HG02884 (cell line): ENCODE data around the gene FKTN.

Experiments
- ATAC-seq: cut with Tn5 transposase; IDR thresholded peaks from one replicate; pipeline ENCODE4 v1.9.1; 2021; ENCODE audit warnings: mild to moderate bottlenecking, moderate library complexity; ENCODE audit not compliant: unreplicated experiment

The FKTN gene

GRCh38 chr9:105632807-105633206, 74.9 kb downstream of the FKTN start:
- no peak for ATAC-seq

GRCh38 chr9:105633411-105633810, 75.5 kb downstream of the FKTN start:
- no peak for ATAC-seq

- ATAC-seq = no peak
Observed at GRCh38 chr9:105636331-105636730, 78.4 kb downstream of the FKTN start.

GRCh38 chr9:105637787-105638395, 80.0 kb downstream of the FKTN start:
- no peak for ATAC-seq

GRCh38 chr9:105639936-105640335, 82.0 kb downstream of the FKTN start:
- no peak for ATAC-seq

- ATAC-seq = no peak
Observed at GRCh38 chr9:105643795-105644194, 85.9 kb downstream of the FKTN start.

GRCh38 chr9:105646879-105647594, 89.1 kb downstream of the FKTN start:
- no peak for ATAC-seq

GRCh38 chr9:105647595-105648349, 89.8 kb downstream of the FKTN start:
- no peak for ATAC-seq

GRCh38 chr9:105651806-105652205, 93.9 kb downstream of the FKTN start:
- ATAC-seq = no peak

- peak; percentile 62 for ATAC-seq
Observed at GRCh38 chr9:105656131-105656921, 98.4 kb downstream of the FKTN start.

GRCh38 chr9:105658351-105658750, 100.4 kb downstream of the FKTN start:
- ATAC-seq = no peak

GRCh38 chr9:105661011-105661410, 103.1 kb downstream of the FKTN start:
- ATAC-seq = no peak

GRCh38 chr9:105662184-105663104, 104.5 kb downstream of the FKTN start, which contains the start of gene TAL2:
Gene TAL2 (plus strand): TSS chr9:105662457. CDS start chr9:105662497, 40 bp downstream.
- ATAC-seq = peak; percentile 82

GRCh38 chr9:105663914-105664313, 106.0 kb downstream of the FKTN start:
- ATAC-seq = no peak

- ATAC-seq = no peak
Observed at GRCh38 chr9:105667867-105668266, 109.9 kb downstream of the FKTN start.

GRCh38 chr9:105670315-105670714, 112.4 kb downstream of the FKTN start:
- no peak for ATAC-seq

GRCh38 chr9:105670775-105671174, 112.8 kb downstream of the FKTN start:
- no peak for ATAC-seq

GRCh38 chr9:105672711-105673234, 114.8 kb downstream of the FKTN start:
- no peak for ATAC-seq

- no peak for ATAC-seq
Observed at GRCh38 chr9:105673850-105674387, 116.0 kb downstream of the FKTN start.
